Neural cell (in vitro differentiated cells): ENCODE data around the gene YWHAB. TPM values are rescaled to one million over a fixed set of nuclear protein-coding genes. Genes with fewer than 3 reads are reported as not detected.

Experiments
- H2AFZ ChIP-seq: fragments of 200-600, 300-800 bp; sonication (generic), shearing (Covaris generic); 2 replicates; pipeline ENCODE4 v1.6.0; 2014; ENCODE audit warnings: low read depth, mild to moderate bottlenecking, antibody characterized with exemption, low read length, moderate library complexity
- H3F3A ChIP-seq: fragments of 200-600 bp; shearing (Covaris generic); 2 replicates; pipeline ENCODE4 v1.6.1; 2016; ENCODE audit warnings: mild to moderate bottlenecking, moderate library complexity, mixed read lengths, antibody characterized with exemption, low read length; ENCODE audit not compliant: insufficient read depth, poor library complexity, severe bottlenecking
- H3K27ac ChIP-seq: fragments of 200-600, 300-800 bp; sonication (generic), shearing (Covaris generic); 2 replicates; pipeline ENCODE4 v1.5.1; 2014; ENCODE audit warnings: mild to moderate bottlenecking, low read length, moderate library complexity
- H3K27me3 ChIP-seq: fragments of 300-800, 200-600 bp; sonication (generic), shearing (Covaris generic); 2 replicates; pipeline ENCODE4 v1.6.0; 2014; ENCODE audit warnings: mild to moderate bottlenecking, low read depth, low read length, moderate library complexity; ENCODE audit not compliant: insufficient read depth
- H3K36me3 ChIP-seq: fragments of 300-800, 200-600 bp; sonication (generic), shearing (Covaris generic); 2 replicates; pipeline ENCODE4 v1.5.1; 2014; ENCODE audit warnings: mild to moderate bottlenecking, antibody characterized with exemption, low read length, moderate library complexity; ENCODE audit not compliant: insufficient read depth
- H3K4me2 ChIP-seq: fragments of 300-800, 200-600 bp; sonication (generic), shearing (Covaris generic); 2 replicates; pipeline ENCODE4 v1.6.0; 2014; ENCODE audit warnings: mild to moderate bottlenecking, low read length
- H3K4me3 ChIP-seq: fragments of 300-800, 200-600 bp; sonication (generic), shearing (Covaris generic); 2 replicates; pipeline ENCODE4 v1.5.1; 2014; ENCODE audit warnings: mild to moderate bottlenecking, low read length, moderate library complexity
- H3K79me2 ChIP-seq: fragments of 200-600 bp; shearing (Covaris generic); replicated peaks from 2 replicates; pipeline ENCODE4 v1.6.0; 2014; ENCODE audit warnings: mild to moderate bottlenecking, low read length, moderate library complexity; ENCODE audit not compliant: insufficient read depth
- H3K9ac ChIP-seq: fragments of 300-800, 200-600 bp; sonication (generic), shearing (Covaris generic); 2 replicates; pipeline ENCODE4 v1.6.1; 2016; ENCODE audit warnings: mild to moderate bottlenecking, low read length, mixed read lengths
- H3K9me2 ChIP-seq: fragments of 200-600 bp; shearing (Covaris generic); 2 replicates; pipeline ENCODE4 v1.6.1; 2016; ENCODE audit warnings: mild to moderate bottlenecking, low read length, mixed read lengths; ENCODE audit not compliant: insufficient read depth
- H3K9me3 ChIP-seq: fragments of 200-600, 300-800 bp; sonication (generic), shearing (Covaris generic); 2 replicates; pipeline ENCODE4 v1.6.1; 2016; ENCODE audit warnings: mild to moderate bottlenecking, mixed run types, low read length, moderate library complexity, mixed read lengths
- H4K20me1 ChIP-seq: fragments of 200-600 bp; shearing (Covaris generic); 2 replicates; pipeline ENCODE4 v1.6.1; 2016; ENCODE audit warnings: mild to moderate bottlenecking, mixed run types; ENCODE audit not compliant: insufficient read depth
- EP300 ChIP-seq: fragments of 450-650 bp; conservative IDR thresholded peaks from 2 replicates; pipeline ENCODE4 v1.6.1; 2014; ENCODE audit warnings: antibody characterized with exemption, mild to moderate bottlenecking, moderate library complexity; ENCODE audit not compliant: poor library complexity, severe bottlenecking
- EZH2 ChIP-seq: fragments of 200-600, 300-800 bp; shearing (Covaris generic), sonication (generic); IDR thresholded peaks from 2 replicates; pipeline ENCODE4 v1.6.1; 2014; ENCODE audit warnings: antibody characterized with exemption, low read length, borderline replicate concordance, mild to moderate bottlenecking; ENCODE audit not compliant: insufficient read depth, poor library complexity, severe bottlenecking
- MXI1 ChIP-seq: fragments of 450-650 bp; conservative IDR thresholded peaks from 2 replicates; pipeline ENCODE4 v1.6.1; 2014; ENCODE audit warnings: antibody characterized with exemption, mild to moderate bottlenecking; ENCODE audit not compliant: poor library complexity, severe bottlenecking
- POLR2AphosphoS5 ChIP-seq: IDR thresholded peaks from 2 replicates; pipeline ENCODE4 v1.6.1; 2012
- RAD21 ChIP-seq: fragments of 450-650 bp; conservative IDR thresholded peaks from 2 replicates; pipeline ENCODE4 v1.6.1; 2014; ENCODE audit warnings: antibody characterized with exemption, mild to moderate bottlenecking, moderate library complexity
- REST ChIP-seq: IDR thresholded peaks from 2 replicates; pipeline ENCODE4 v1.6.1; 2012; ENCODE audit warnings: borderline replicate concordance
- SMC3 ChIP-seq: fragments of 450-650 bp; conservative IDR thresholded peaks from 2 replicates; pipeline ENCODE4 v1.6.1; 2014; ENCODE audit warnings: antibody characterized with exemption, mild to moderate bottlenecking, moderate library complexity; ENCODE audit not compliant: poor library complexity
- TAF1 ChIP-seq: IDR thresholded peaks from 2 replicates; pipeline ENCODE4 v1.6.1; 2012; ENCODE audit warnings: low read depth
- polyA plus RNA-seq: library from polyadenylated mRNA; depleted of rRNA; stranded (reverse); fragments of >200 nt; gene quantifications from 2 replicates; pipeline ENCODE4 v1.2.3, GENCODE V29; 2014
- TF ChIP-seq, protein P1 (sequence below): fragments of 450-650 bp; IDR thresholded peaks from 2 replicates; pipeline ENCODE4 v1.5.1; 2014; ENCODE audit warnings: antibody characterized with exemption, mild to moderate bottlenecking, moderate library complexity; ENCODE audit not compliant: poor library complexity, severe bottlenecking

YWHAB gene
- polyA plus RNA-seq, 1 donor from 2014 or later, result 279 TPM

DNA sequence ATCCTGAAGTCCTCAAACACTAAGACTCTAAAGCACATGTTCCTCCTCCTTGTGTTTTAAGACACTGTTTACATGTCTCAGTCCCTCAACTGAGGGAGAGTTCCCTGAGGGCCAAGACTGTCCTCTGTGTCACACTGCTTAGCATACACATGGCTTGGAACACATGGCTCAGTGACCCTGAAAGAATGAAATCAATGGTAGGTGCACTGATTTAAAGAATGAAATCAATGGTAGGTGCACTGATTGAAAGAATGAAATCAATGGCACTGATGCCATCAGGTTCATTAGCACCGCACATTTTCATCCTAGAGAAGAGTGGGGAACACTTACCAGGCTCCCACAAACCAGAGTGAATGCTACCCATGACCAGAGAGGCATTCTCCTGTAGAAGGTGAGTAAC, 64.9 kb downstream of the YWHAB start:
- H3K36me3 ChIP-seq, result peaks cover 12% of the 10 kb centered on the region
- H3F3A ChIP-seq, result no peaks in the 10 kb centered on the region
- H2AFZ ChIP-seq, result no peak overlapping the region
- H3K4me3 ChIP-seq, result no peak overlapping the region
- no peaks in the 10 kb centered on the region for H3K9me3 ChIP-seq
- H3K9ac ChIP-seq, result no peak overlapping the region
- no peaks in the 10 kb centered on the region for H3K79me2 ChIP-seq
- H4K20me1 ChIP-seq, result no peaks in the 10 kb centered on the region
- H3K9me2 ChIP-seq, result no peaks in the 10 kb centered on the region
- no peaks in the 10 kb centered on the region for H3K27me3 ChIP-seq
- H3K27ac ChIP-seq, result no peak overlapping the region
- no peak overlapping the region for H3K4me2 ChIP-seq
- TF ChIP-seq RAD21, result no peak
- TF ChIP-seq, protein P1, sequence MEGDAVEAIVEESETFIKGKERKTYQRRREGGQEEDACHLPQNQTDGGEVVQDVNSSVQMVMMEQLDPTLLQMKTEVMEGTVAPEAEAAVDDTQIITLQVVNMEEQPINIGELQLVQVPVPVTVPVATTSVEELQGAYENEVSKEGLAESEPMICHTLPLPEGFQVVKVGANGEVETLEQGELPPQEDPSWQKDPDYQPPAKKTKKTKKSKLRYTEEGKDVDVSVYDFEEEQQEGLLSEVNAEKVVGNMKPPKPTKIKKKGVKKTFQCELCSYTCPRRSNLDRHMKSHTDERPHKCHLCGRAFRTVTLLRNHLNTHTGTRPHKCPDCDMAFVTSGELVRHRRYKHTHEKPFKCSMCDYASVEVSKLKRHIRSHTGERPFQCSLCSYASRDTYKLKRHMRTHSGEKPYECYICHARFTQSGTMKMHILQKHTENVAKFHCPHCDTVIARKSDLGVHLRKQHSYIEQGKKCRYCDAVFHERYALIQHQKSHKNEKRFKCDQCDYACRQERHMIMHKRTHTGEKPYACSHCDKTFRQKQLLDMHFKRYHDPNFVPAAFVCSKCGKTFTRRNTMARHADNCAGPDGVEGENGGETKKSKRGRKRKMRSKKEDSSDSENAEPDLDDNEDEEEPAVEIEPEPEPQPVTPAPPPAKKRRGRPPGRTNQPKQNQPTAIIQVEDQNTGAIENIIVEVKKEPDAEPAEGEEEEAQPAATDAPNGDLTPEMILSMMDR, result no peak
- TF ChIP-seq POLR2AphosphoS5, result no peak
- TF ChIP-seq REST, result no peak
- TF ChIP-seq EZH2, result no peak
- TF ChIP-seq EP300, result no peak
- TF ChIP-seq SMC3, result no peak
- no peak for TF ChIP-seq MXI1
- TF ChIP-seq TAF1, result no peak

GRCh38 chr20:44952731-44953130, 67.2 kb downstream of the YWHAB start:
- H3K27ac ChIP-seq, result no peak overlapping the region
- H3F3A ChIP-seq, result no peaks in the 10 kb centered on the region
- H3K36me3 ChIP-seq, result peaks cover 12% of the 10 kb centered on the region
- H3K4me3 ChIP-seq, result no peak overlapping the region
- H3K9me2 ChIP-seq, result no peaks in the 10 kb centered on the region
- no peak overlapping the region for H3K9ac ChIP-seq
- no peaks in the 10 kb centered on the region for H4K20me1 ChIP-seq
- TF ChIP-seq REST (no peak), TAF1 (no peak), SMC3 (no peak), RAD21 (no peak), EZH2 (no peak)
- no peak overlapping the region for H3K4me2 ChIP-seq
- H3K9me3 ChIP-seq, result no peaks in the 10 kb centered on the region
- no peaks in the 10 kb centered on the region for H3K79me2 ChIP-seq
- H3K27me3 ChIP-seq, result no peaks in the 10 kb centered on the region
- H2AFZ ChIP-seq, result no peak overlapping the region
